A673 (cell line): ENCODE measurements around the gene SUSD4. TPM values are rescaled to one million over a fixed set of nuclear protein-coding genes. Genes with fewer than 3 reads are reported as not detected.

Experiments
- BruUV-seq: library from RNA; stranded (reverse); fragments of 400-500 nt; replicated peaks from 2 replicates; lab custom pipeline; 2021; lab: Mats Ljungman, UMichigan
- CTCF ChIA-PET: fragments of 300-600 bp; sonication (Branson Sonifier 250); formaldehyde crosslinking; loops from one replicate; lab custom pipeline; 2022; ENCODE audit warnings: antibody characterized with exemption; lab: Charles Lee
- POLR2A ChIA-PET: fragments of 300-600 bp; sonication (Branson Sonifier 250); formaldehyde crosslinking; loops from one replicate; lab custom pipeline; 2022; ENCODE audit warnings: antibody characterized with exemption; ENCODE audit not compliant: low non-redundant PET; lab: Charles Lee
- DNase-seq: peaks from one replicate; pipeline ENCODE4 v3.0.0-alpha.2; 2015; ENCODE audit warnings: low spot score
- H3K27ac ChIP-seq: fragments of 200-600 bp; sonication (generic); 2 replicates; pipeline ENCODE4 v1.5.1; 2016; ENCODE audit warnings: mixed run types, low read depth, mild to moderate bottlenecking, mixed read lengths, antibody characterized with exemption, low read length; ENCODE audit not compliant: poor library complexity, severe bottlenecking
- H3K27me3 ChIP-seq: fragments of 200-600 bp; sonication (generic); replicated peaks from 2 replicates; pipeline ENCODE4 v1.6.1; 2017; ENCODE audit warnings: mixed run types, low read depth, mild to moderate bottlenecking, mixed read lengths, antibody characterized with exemption, low read length; ENCODE audit not compliant: insufficient read depth, poor library complexity
- H3K36me3 ChIP-seq: fragments of 200-600 bp; sonication (generic); 2 replicates; pipeline ENCODE4 v1.6.1; 2016; ENCODE audit warnings: mixed run types, mild to moderate bottlenecking, mixed read lengths, antibody characterized with exemption, low read length; ENCODE audit not compliant: insufficient read depth, poor library complexity, severe bottlenecking
- H3K4me1 ChIP-seq: fragments of 200-600 bp; sonication (generic); 2 replicates; pipeline ENCODE4 v1.6.1; 2017; ENCODE audit warnings: mixed run types, mild to moderate bottlenecking, mixed read lengths, antibody characterized with exemption, low read length; ENCODE audit not compliant: insufficient read depth, poor library complexity, severe bottlenecking
- H3K4me3 ChIP-seq: fragments of 200-600 bp; sonication (generic); 2 replicates; pipeline ENCODE4 v1.5.1; 2016; ENCODE audit warnings: low read depth, mixed run types, mild to moderate bottlenecking, mixed read lengths, low read length; ENCODE audit not compliant: poor library complexity, severe bottlenecking
- H3K9me3 ChIP-seq: fragments of 200-600 bp; sonication (generic); 2 replicates; pipeline ENCODE4 v1.6.1; 2016; ENCODE audit warnings: mixed run types, low read depth, mild to moderate bottlenecking, mixed read lengths, antibody characterized with exemption, low read length; ENCODE audit not compliant: poor library complexity, severe bottlenecking
- EZH2 ChIP-seq: fragments of 200-600 bp; sonication (generic); IDR thresholded peaks from 2 replicates; pipeline ENCODE4 v1.6.1; 2017; ENCODE audit warnings: borderline replicate concordance, low read depth, mild to moderate bottlenecking, mixed read lengths, antibody characterized with exemption, low read length; ENCODE audit not compliant: poor library complexity, severe bottlenecking
- intact Hi-C: fragments of 100-400 bp; cut with micrococcal nuclease; formaldehyde crosslinking; loops from one replicate; pipeline ENCODE4 v1.10.0; 2022; ENCODE audit not compliant: unreplicated experiment
- total RNA-seq: library from RNA; stranded (reverse); gene quantifications from 2 replicates; pipeline ENCODE4 v1.2.3, GENCODE V29; 2021
- TF ChIP-seq, protein P1 (sequence below): fragments of 300-800, 200-600 bp; sonication (generic); conservative IDR thresholded peaks from 2 replicates; pipeline ENCODE4 v1.5.1; 2017; ENCODE audit warnings: low read depth, mild to moderate bottlenecking, antibody characterized with exemption, low read length, moderate library complexity, mixed read lengths

The SUSD4 gene
- total RNA-seq, 1 experiment from 2014 or later, result not detected

DNA sequence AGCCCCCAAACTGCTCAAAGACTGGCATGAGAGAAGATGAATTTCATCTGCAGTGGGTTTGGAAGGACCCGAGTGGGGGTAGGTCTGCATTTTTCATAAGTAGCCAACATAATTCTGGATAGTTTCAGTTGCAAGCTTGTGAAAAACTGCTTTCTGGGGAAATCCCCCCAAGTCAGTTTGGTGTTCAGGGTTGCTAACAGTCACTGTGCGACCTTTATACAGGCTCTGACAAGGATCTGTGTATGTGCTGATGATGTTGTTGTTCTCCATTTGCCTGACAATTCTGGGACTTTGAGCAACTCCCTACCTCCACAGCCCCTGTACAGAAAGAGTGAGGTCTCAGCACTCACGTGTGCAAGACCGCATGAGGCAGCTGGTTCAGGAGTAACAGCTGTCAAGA, 87.9 kb downstream of the SUSD4 start:
- Histone ChIP-seq H3K36me3 (no peaks in the 10 kb centered on the region), H3K9me3 (no peaks in the 10 kb centered on the region), H3K27me3 (no peaks in the 10 kb centered on the region), H3K27ac (no peak overlapping the region), H3K4me3 (no peak overlapping the region), H3K4me1 (no peaks in the 10 kb centered on the region)
- BruUV-seq, result no TSS peak
- ChIA-PET CTCF (no interaction called here), POLR2A (no interaction called here)
- intact Hi-C loops, result no loop called here
- TF ChIP-seq, protein P1, sequence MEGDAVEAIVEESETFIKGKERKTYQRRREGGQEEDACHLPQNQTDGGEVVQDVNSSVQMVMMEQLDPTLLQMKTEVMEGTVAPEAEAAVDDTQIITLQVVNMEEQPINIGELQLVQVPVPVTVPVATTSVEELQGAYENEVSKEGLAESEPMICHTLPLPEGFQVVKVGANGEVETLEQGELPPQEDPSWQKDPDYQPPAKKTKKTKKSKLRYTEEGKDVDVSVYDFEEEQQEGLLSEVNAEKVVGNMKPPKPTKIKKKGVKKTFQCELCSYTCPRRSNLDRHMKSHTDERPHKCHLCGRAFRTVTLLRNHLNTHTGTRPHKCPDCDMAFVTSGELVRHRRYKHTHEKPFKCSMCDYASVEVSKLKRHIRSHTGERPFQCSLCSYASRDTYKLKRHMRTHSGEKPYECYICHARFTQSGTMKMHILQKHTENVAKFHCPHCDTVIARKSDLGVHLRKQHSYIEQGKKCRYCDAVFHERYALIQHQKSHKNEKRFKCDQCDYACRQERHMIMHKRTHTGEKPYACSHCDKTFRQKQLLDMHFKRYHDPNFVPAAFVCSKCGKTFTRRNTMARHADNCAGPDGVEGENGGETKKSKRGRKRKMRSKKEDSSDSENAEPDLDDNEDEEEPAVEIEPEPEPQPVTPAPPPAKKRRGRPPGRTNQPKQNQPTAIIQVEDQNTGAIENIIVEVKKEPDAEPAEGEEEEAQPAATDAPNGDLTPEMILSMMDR, result no peak
- no peak for TF ChIP-seq EZH2
- no peak for DNase-seq

- ChIA-PET CTCF (no interaction called here), POLR2A (no interaction called here)
- Histone ChIP-seq H3K27me3 (peaks cover 6% of the 10 kb centered on the region), H3K4me3 (no peak overlapping the region), H3K36me3 (no peaks in the 10 kb centered on the region), H3K9me3 (no peaks in the 10 kb centered on the region), H3K4me1 (no peaks in the 10 kb centered on the region), H3K27ac (no peak overlapping the region)
- intact Hi-C loops, result no loop called here
- no TSS peak for BruUV-seq
- DNase-seq, result no peak
- TF ChIP-seq EZH2, result no peak
- TF ChIP-seq, protein P1, result no peak
Observed at GRCh38 chr1:223273511-223273910, 90.5 kb downstream of the SUSD4 start.

- POLR2A ChIA-PET, result no interaction called here
- TF ChIP-seq, protein P1, result no peak
- TF ChIP-seq EZH2, result no peak
- Histone ChIP-seq H3K27ac (no peak overlapping the region), H3K36me3 (no peaks in the 10 kb centered on the region), H3K4me1 (no peaks in the 10 kb centered on the region), H3K9me3 (no peaks in the 10 kb centered on the region), H3K27me3 (peaks cover 6% of the 10 kb centered on the region), H3K4me3 (no peak overlapping the region)
- CTCF ChIA-PET, result no interaction called here
- no peak for DNase-seq
- no TSS peak for BruUV-seq
- intact Hi-C loops, result no loop called here
Observed at GRCh38 chr1:223271085-223271781, 92.7 kb downstream of the SUSD4 start.
